Gastroesophageal sphincter (tissue), 3 donors: ENCODE results near the gene MROH2B.

Experiments
- CTCF ChIP-seq, 4 experiments: fragments of 200-600 bp in 2 of 4; fragments of 450-650 bp in 2 of 4; sonication (generic) in 1 of 4; IDR thresholded peaks; one replicate each; pipeline ENCODE4 v1.5.1; 2017 to 2019; ENCODE audit warnings: antibody characterized with exemption in 4 of 4, mild to moderate bottlenecking in 2 of 4, moderate library complexity in 2 of 4
- EP300 ChIP-seq: sonication (generic); formaldehyde crosslinking; IDR thresholded peaks from one replicate; pipeline ENCODE4 v1.6.1; 2017; ENCODE audit warnings: antibody characterized with exemption, mild to moderate bottlenecking
- POLR2A ChIP-seq, 2 donors: fragments of 450-650 bp; IDR thresholded peaks; one replicate each; pipeline ENCODE4 v1.6.1; 2017; ENCODE audit warnings: antibody characterized with exemption in 2 of 2, mild to moderate bottlenecking in 2 of 2, moderate library complexity in 1 of 2
- POLR2AphosphoS5 ChIP-seq: sonication (generic); formaldehyde crosslinking; IDR thresholded peaks from one replicate; pipeline ENCODE4 v1.6.1; 2017; ENCODE audit warnings: antibody characterized with exemption

- TF ChIP-seq POLR2A (IDR thresholded peaks at IDR 0.05) (no peak), CTCF (IDR thresholded peaks at IDR 0.05) (no peak), EP300 (no peak), POLR2AphosphoS5 (no peak)
Measured at GRCh38 chr5:40999142-40999541, 72.0 kb downstream of the MROH2B start.
